ENCODE results near the gene ZNF385A. TPM values are rescaled to one million over a fixed set of nuclear protein-coding genes. Genes with fewer than 3 reads are reported as not detected.
A peak's percentile ranks its signal among the peaks of the same experiment; 100 is the strongest.

ZNF385A gene
- total and polyA plus RNA-seq, 9 of the 15 experiments (the other 6 are each of a cell fraction or from before 2014, with no cell fraction given), result 1.0 to 111 (median 7.7) TPM

GRCh38 chr12:54431911-54432814, 47.6 kb upstream of the ZNF385A start (continued):
- TF ChIP-seq IRF1 (CRISPR knock-in tag; IDR thresholded peaks at IDR 0.05; ENCODE audit: borderline replicate concordance) (no peak), RCOR1 (IDR thresholded peaks at IDR 0.05; ENCODE audit: borderline replicate concordance in 1 of 2, low read depth in 2 of 2, low read length in 2 of 2) (peak in 1 of 2 experiments; percentile 39; a peak in 1 of 4 replicates), TFAM (CRISPR knock-in tag; conservative IDR thresholded peaks at IDR 0.05) (no peak), MEIS2 (IDR thresholded peaks at IDR 0.05; ENCODE audit: partially characterized antibody) (peak; percentile 95), ZBTB11 (CRISPR knock-in tag; IDR thresholded peaks at IDR 0.05) (no peak), GTF3C2 (IDR thresholded peaks at IDR 0.05; ENCODE audit: borderline replicate concordance, extremely low read depth, insufficient read length) (no peak), BRD9 (IDR thresholded peaks at IDR 0.05; ENCODE audit: low read depth, partially characterized antibody) (no peak), NONO (IDR thresholded peaks at IDR 0.05; ENCODE audit: low read depth in 2 of 2, low read length in 1 of 2) (no peak), DPF2 (IDR thresholded peaks at IDR 0.05) (peak; percentile 68; the same call in 1 of the 2 replicates), CC2D1A (IDR thresholded peaks at IDR 0.05) (no peak), MITF (IDR thresholded peaks at IDR 0.05) (peak; percentile 52; the same call in 1 of the 2 replicates)
- TF ChIP-seq, protein P1, sequence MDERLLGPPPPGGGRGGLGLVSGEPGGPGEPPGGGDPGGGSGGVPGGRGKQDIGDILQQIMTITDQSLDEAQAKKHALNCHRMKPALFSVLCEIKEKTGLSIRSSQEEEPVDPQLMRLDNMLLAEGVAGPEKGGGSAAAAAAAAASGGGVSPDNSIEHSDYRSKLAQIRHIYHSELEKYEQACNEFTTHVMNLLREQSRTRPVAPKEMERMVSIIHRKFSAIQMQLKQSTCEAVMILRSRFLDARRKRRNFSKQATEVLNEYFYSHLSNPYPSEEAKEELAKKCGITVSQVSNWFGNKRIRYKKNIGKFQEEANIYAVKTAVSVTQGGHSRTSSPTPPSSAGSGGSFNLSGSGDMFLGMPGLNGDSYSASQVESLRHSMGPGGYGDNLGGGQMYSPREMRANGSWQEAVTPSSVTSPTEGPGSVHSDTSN (CRISPR knock-in tag; IDR thresholded peaks at IDR 0.05; ENCODE audit: low read depth), result no peak
- TF ChIP-seq, protein P1 (tag; conservative IDR thresholded peaks at IDR 0.05; ENCODE audit: low read depth), result peak; percentile 82
